IMR-90 (cell line): Measurements from ENCODE around the gene SEMA3C.

Experiments
- BHLHE40 ChIP-seq: fragments of 150-350 bp; IDR thresholded peaks from 2 replicates; pipeline ENCODE4 v1.6.1; 2016; ENCODE audit warnings: mild to moderate bottlenecking, low read depth, low read length
- CEBPB ChIP-seq: IDR thresholded peaks from 2 replicates; pipeline ENCODE4 v1.6.1; 2012; ENCODE audit warnings: low read depth, low read length, improper control_type of control experiment
- CHD1 ChIP-seq: IDR thresholded peaks from 2 replicates; pipeline ENCODE4 v1.6.1; 2012; ENCODE audit warnings: low read depth, low read length, improper control_type of control experiment
- MAFK ChIP-seq: IDR thresholded peaks from 2 replicates; pipeline ENCODE4 v1.6.1; 2012; ENCODE audit warnings: low read depth, low read length, improper control_type of control experiment
- MAZ ChIP-seq: IDR thresholded peaks from 2 replicates; pipeline ENCODE4 v1.6.1; 2012; ENCODE audit warnings: low read depth, mild to moderate bottlenecking, low read length, improper control_type of control experiment, moderate library complexity, borderline replicate concordance
- POLR2A ChIP-seq: IDR thresholded peaks from 2 replicates; pipeline ENCODE4 v1.6.1; 2012; ENCODE audit warnings: mild to moderate bottlenecking, low read depth, low read length
- RAD21 ChIP-seq: IDR thresholded peaks from 2 replicates; pipeline ENCODE4 v1.6.1; 2012; ENCODE audit warnings: low read length, improper control_type of control experiment
- RCOR1 ChIP-seq: IDR thresholded peaks from 2 replicates; pipeline ENCODE4 v1.6.1; 2012; ENCODE audit warnings: mild to moderate bottlenecking, low read length, improper control_type of control experiment; ENCODE audit not compliant: insufficient replicate concordance
- RFX5 ChIP-seq: IDR thresholded peaks from 2 replicates; pipeline ENCODE4 v1.8.0; 2012; ENCODE audit warnings: low read depth, mild to moderate bottlenecking, low read length, moderate library complexity
- SMC3 ChIP-seq: fragments of 150-350 bp; IDR thresholded peaks from 2 replicates; pipeline ENCODE4 v1.6.1; 2016; ENCODE audit warnings: low read depth, mild to moderate bottlenecking, antibody characterized with exemption, low read length, moderate library complexity
- TF ChIP-seq, protein P1 (sequence below): conservative IDR thresholded peaks from 2 replicates; pipeline ENCODE4 v1.5.1; 2012; ENCODE audit warnings: mild to moderate bottlenecking, low read depth, low read length, improper control_type of control experiment
- TF ChIP-seq, protein P2 (sequence below): fragments of 150-350 bp; IDR thresholded peaks from 2 replicates; pipeline ENCODE4 v1.6.1; 2017; ENCODE audit warnings: mild to moderate bottlenecking, antibody characterized with exemption, low read length, low read depth
- TF ChIP-seq, protein P3 (sequence below): fragments of 150-350 bp; IDR thresholded peaks from 2 replicates; pipeline ENCODE4 v1.6.1; 2016; ENCODE audit warnings: low read depth, mild to moderate bottlenecking, low read length, moderate library complexity, borderline replicate concordance

DNA sequence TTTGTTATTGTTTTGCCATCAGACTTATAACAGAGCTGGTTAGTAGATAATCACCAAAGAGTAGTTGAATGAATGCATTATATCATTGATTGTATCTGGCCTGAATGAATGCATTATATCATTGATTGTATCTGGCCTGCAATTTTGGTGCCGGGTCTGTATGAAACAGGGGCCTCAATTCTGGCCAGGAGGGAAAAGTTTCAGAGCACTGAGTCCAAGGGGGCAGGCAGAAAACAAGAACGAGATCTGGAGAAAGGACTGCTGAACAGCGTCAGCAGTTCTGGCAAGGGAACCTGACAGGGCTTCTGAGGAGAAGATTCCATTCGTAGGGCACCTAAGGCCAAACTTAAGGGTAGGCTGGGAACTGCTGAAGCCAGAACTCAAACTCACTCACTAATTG, 128.0 kb downstream of the SEMA3C start:
- no peak for TF ChIP-seq MAFK
- TF ChIP-seq, protein P1, sequence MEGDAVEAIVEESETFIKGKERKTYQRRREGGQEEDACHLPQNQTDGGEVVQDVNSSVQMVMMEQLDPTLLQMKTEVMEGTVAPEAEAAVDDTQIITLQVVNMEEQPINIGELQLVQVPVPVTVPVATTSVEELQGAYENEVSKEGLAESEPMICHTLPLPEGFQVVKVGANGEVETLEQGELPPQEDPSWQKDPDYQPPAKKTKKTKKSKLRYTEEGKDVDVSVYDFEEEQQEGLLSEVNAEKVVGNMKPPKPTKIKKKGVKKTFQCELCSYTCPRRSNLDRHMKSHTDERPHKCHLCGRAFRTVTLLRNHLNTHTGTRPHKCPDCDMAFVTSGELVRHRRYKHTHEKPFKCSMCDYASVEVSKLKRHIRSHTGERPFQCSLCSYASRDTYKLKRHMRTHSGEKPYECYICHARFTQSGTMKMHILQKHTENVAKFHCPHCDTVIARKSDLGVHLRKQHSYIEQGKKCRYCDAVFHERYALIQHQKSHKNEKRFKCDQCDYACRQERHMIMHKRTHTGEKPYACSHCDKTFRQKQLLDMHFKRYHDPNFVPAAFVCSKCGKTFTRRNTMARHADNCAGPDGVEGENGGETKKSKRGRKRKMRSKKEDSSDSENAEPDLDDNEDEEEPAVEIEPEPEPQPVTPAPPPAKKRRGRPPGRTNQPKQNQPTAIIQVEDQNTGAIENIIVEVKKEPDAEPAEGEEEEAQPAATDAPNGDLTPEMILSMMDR, result no peak
- no peak for TF ChIP-seq POLR2A
- TF ChIP-seq, protein P2, sequence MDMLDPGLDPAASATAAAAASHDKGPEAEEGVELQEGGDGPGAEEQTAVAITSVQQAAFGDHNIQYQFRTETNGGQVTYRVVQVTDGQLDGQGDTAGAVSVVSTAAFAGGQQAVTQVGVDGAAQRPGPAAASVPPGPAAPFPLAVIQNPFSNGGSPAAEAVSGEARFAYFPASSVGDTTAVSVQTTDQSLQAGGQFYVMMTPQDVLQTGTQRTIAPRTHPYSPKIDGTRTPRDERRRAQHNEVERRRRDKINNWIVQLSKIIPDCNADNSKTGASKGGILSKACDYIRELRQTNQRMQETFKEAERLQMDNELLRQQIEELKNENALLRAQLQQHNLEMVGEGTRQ, result no peak
- no peak for TF ChIP-seq RFX5
- TF ChIP-seq SMC3, result no peak
- no peak for TF ChIP-seq CEBPB
- TF ChIP-seq BHLHE40, result no peak
- TF ChIP-seq CHD1, result no peak
- TF ChIP-seq MAZ, result no peak
- no peak for TF ChIP-seq RCOR1
- TF ChIP-seq, protein P3, sequence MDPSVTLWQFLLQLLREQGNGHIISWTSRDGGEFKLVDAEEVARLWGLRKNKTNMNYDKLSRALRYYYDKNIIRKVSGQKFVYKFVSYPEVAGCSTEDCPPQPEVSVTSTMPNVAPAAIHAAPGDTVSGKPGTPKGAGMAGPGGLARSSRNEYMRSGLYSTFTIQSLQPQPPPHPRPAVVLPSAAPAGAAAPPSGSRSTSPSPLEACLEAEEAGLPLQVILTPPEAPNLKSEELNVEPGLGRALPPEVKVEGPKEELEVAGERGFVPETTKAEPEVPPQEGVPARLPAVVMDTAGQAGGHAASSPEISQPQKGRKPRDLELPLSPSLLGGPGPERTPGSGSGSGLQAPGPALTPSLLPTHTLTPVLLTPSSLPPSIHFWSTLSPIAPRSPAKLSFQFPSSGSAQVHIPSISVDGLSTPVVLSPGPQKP, result no peak
- no peak for TF ChIP-seq RAD21
